22Rv1 (cell line): ENCODE measurements around the gene GGTA1.
"Not testable (repeated sequence)": the region's sequence is repeated elsewhere in the genome, so short reads cannot be mapped to it uniquely, and the experiment has no call there.

ENCODE experiments used
- H3K27ac ChIP-seq: fragments of 450-650 bp; 2 replicates; pipeline ENCODE4 v1.5.1; 2017
- ZFX ChIP-seq: fragments of 450-650 bp; IDR thresholded peaks from 2 replicates; pipeline ENCODE4 v1.6.1; 2017; ENCODE audit warnings: antibody characterized with exemption, borderline replicate concordance
- TF ChIP-seq, protein P1 (sequence below): fragments of 450-650 bp; IDR thresholded peaks from 2 replicates; pipeline ENCODE4 v1.5.1; 2017; ENCODE audit warnings: mild to moderate bottlenecking

Gene GGTA1

DNA sequence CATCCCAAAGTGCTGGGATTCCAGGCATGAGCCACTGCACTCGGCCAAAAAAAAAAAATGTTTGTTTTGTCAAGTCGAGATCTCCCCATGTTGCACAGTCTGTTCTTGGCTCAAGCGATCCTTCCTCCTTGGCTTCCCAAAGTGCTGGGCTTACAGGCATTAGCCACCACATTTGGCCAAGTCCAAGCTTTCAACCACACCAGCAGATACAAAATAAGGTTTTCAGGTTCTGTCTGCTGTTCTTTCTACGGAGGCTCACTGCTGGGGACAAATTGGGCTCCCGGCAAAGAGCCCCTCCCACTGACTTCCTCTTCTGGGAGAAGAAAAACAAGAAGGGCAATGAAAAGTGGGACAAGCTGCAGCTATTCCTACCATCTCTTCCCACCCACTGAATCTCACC is 37.6 kb upstream of the GGTA1 start:
- H3K27ac ChIP-seq: no peak overlapping the region

DNA sequence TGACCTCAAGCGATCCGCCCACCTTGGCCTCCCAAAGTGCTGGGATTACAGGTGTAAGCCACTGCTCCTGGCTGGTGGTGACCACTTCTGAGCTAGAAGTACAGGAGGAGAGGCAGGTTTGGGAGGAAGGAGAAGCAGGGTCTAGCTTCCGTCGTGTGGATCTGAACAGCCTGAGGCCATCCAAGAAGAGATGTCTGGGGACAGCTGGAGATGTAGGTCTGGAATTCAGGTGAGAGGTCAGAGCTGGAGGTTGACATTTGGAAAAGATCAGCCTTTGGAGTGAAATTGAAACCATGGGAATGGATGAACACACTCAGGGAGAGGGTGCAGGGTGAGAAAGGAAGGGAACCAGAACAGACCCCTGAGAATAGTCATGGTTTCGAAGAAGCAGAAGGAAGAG is 33.2 kb upstream of the GGTA1 start:
- TF ChIP-seq, protein P1, sequence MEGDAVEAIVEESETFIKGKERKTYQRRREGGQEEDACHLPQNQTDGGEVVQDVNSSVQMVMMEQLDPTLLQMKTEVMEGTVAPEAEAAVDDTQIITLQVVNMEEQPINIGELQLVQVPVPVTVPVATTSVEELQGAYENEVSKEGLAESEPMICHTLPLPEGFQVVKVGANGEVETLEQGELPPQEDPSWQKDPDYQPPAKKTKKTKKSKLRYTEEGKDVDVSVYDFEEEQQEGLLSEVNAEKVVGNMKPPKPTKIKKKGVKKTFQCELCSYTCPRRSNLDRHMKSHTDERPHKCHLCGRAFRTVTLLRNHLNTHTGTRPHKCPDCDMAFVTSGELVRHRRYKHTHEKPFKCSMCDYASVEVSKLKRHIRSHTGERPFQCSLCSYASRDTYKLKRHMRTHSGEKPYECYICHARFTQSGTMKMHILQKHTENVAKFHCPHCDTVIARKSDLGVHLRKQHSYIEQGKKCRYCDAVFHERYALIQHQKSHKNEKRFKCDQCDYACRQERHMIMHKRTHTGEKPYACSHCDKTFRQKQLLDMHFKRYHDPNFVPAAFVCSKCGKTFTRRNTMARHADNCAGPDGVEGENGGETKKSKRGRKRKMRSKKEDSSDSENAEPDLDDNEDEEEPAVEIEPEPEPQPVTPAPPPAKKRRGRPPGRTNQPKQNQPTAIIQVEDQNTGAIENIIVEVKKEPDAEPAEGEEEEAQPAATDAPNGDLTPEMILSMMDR: no peak
- no peak for TF ChIP-seq ZFX
- H3K27ac ChIP-seq: no peak overlapping the region

More for the DNA sequence above, 37.6 kb upstream of the GGTA1 start:
- TF ChIP-seq ZFX: no peak

DNA sequence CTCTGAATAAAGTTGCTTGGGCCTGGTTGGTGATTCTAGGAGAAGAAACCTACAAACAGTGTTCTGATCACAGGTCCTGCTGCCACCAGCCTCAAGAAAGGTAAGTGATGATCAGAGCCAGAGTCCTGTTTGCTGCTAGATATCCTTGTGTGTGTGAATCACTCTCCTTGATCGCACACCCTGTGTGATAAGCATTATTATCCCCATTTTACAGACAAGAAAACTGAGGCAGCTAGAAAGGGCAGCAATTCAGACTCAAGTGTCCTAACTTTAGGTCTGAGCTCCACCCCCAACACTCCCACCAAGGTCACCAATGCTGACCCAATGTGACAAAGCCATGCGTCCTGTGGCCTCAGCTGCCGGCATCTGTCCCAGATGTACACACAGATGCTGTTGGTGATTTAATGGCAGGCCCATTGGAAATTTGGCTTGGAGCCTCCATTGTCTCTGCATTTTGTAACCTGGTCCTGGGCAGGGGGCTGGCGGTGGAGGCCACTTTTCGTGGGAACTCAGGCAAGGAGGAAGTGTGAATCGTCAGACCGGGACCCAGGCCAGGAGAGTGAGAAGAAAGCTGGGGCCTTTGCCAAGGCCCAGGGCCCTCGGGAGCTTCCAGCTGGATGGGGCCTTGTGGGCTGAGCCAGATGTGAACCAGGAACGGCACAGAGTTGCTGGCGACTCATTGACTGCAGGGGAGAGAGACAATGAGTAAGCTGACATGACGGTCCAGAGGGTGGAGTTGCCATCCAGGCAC is 29.8 kb upstream of the GGTA1 start:
- TF ChIP-seq, protein P1: no peak
- TF ChIP-seq ZFX: no peak
- no peak overlapping the region for H3K27ac ChIP-seq

DNA sequence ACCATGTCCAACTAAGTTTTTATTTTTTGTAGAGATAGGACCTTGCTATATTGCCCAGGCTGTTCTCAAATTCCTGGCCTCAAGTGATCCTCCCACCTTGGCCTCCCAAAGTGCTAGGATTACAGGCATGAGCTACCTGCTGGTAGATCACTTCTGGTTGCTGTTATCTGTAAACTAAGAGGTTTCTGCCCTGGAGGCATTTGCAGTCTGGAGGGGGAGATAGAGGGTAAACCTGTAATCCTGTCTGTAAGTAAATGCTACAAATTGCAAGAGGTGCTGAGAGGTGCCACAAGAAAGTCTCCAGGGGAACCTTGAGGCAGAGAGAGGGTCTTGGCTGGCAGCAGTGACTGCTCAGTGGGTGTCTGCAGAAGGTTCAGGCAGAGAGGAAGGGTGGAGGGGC is 29.0 kb upstream of the GGTA1 start:
- no peak overlapping the region for H3K27ac ChIP-seq
- TF ChIP-seq, protein P1: no peak
- TF ChIP-seq ZFX: no peak

DNA sequence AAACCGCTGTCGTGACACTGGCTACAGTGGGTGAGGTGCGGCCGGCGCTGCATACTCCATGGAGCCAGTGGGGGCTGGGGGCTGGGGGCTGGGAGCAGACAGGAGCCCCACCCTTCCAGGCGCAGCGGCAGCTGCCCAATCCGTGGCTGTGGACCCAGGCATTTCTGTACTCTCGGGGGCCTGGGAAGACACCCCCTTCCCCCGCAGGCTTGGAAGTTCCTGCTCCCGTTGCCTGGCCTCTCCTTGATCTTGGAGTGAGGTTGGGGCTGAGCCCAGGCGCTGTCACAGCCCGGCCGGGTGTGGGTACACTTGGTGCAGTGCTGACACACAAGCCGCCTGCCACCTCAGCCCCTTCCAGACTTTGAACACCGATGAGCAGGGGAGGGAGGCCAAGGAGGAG is 27.7 kb upstream of the GGTA1 start:
- TF ChIP-seq, protein P1: no peak
- no peak for TF ChIP-seq ZFX
- H3K27ac ChIP-seq: no peak overlapping the region

DNA sequence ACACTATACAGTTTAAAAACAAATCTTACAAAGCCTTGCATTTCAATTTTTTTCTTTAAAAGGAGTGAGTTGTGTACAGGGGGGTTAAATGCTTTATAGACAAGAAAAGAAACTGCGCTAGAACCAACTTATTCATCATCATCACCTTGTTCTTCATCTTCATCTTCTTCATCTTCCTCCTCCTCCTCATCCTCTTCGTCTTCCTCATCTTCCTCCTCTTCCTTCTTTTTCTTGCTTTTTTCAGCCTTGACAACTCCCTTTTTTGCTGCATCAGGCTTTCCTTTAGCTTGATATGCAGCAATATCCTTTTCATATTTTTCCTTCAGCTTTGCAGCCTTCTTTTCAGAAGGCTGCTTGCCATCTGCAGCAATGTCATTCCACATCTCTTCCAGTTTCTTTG is 20.0 kb upstream of the GGTA1 start:
- H3K27ac ChIP-seq: not testable (repeated sequence)

DNA sequence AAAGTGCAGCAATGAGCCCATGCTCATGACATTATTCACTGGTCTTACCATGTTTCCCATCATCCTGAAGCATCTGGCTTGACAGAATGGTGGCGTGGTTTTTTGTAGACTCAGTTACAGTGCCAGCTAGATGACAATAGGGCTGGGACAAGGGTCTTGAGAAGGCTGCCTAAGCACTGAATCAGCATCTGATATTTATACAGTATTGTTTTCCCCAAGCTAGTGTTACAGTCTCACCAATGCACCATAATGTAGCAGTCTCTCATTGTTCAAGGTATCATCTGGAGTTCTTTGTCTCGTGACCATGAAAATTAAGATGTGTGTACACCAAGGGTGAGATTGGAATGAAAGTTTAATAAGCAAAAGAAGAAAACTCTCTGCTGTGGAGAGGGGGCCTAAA is 19.0 kb upstream of the GGTA1 start:
- TF ChIP-seq ZFX: no peak

DNA sequence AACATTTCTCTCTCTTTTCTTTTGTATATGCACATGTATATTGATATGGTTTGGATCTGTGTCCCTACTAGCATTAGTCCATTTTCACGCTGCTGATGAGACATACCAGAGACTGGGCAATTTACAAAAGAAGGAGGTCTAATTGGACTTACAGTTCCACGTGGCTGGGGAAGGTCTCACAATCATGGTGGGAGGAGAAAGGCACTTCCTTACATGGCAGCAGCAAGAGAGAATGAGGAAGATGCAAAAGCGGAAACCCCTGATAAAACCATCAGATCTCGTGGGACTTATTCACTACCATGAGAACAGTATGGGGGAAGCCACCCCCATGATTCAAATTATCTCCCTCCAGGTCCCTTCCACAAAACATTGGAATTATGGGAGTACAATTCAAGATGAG is 13.5 kb upstream of the GGTA1 start:
- H3K27ac ChIP-seq: not testable (repeated sequence)

More for the DNA sequence above, 19.0 kb upstream of the GGTA1 start:
- H3K27ac ChIP-seq: no peak overlapping the region

DNA sequence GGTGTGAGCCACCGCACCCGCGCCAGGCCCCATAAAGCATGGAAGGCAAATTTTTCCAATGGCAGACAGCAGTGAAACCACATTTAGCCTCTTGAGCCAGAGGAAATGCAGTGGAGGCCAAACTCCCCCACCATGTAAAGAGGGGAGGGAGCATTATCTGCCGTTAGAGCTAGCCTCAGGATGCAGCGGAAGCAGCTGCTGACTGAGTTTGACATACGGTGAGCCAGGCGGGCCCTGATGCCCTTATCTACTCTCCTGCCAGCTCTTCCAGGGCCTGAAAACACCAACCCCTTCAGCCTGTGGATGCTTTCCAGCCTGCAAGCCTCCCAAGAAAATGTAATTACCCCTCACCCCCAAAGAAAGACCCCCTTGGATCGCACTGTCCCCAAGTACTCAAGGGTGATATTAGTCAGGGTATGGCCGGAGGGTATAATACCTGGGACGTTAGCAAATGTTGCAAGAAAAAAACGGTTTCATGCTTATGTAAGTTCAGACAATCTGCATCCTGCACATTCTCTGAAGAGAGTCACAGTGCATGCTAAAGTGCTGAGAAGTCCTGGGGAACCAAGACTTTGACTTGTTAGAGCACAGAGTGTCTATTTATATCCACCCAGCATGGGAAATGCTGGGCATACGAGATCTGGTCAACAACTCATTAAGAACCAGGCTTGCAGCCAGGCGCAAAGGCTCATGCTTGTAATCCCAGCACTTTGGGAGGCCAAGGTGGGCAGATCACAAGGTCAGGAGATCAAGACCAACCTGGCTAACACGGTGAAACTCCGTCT is 11.3 kb upstream of the GGTA1 start:
- no peak overlapping the region for H3K27ac ChIP-seq
- TF ChIP-seq ZFX: no peak
- TF ChIP-seq, protein P1: no peak
